HepG2 (cell line): ENCODE data around the gene SMPD1. TPM values are rescaled to one million over a fixed set of nuclear protein-coding genes. Genes with fewer than 3 reads are reported as not detected.
A peak's percentile ranks its signal among the peaks of the same experiment; 100 is the strongest.

Experiments used
- BCL6 ChIP-seq: IDR thresholded peaks from 2 replicates; pipeline ENCODE4 v1.6.1; 2016; ENCODE audit warnings: missing genetic modification reagents, missing compliant biosample characterization
- JUNB ChIP-seq: sonication (generic); formaldehyde crosslinking; IDR thresholded peaks from 2 replicates; pipeline ENCODE4 v1.8.0; 2022; ENCODE audit warnings: missing genetic modification reagents, mild to moderate bottlenecking, borderline replicate concordance
- KDM5A ChIP-seq: fragments of 200-600 bp; sonication (generic); IDR thresholded peaks from 2 replicates; pipeline ENCODE4 v1.7.0; 2018; ENCODE audit warnings: antibody characterized with exemption, mild to moderate bottlenecking, low read length, borderline replicate concordance
- KLF13 ChIP-seq: sonication (generic); formaldehyde crosslinking; IDR thresholded peaks from 2 replicates; pipeline ENCODE4 v1.4.0; 2020; ENCODE audit warnings: mild to moderate bottlenecking, missing genetic modification reagents
- SMARCC2 ChIP-seq: fragments of 450-650 bp; IDR thresholded peaks from 2 replicates; pipeline ENCODE4 v1.6.1; 2017; ENCODE audit warnings: antibody characterized with exemption, mild to moderate bottlenecking
- TCF12 ChIP-seq, 2 experiments: fragments of 450-650 bp in 1 of 2; sonication (generic) in 1 of 2; formaldehyde crosslinking in 1 of 2; IDR thresholded peaks; 2 replicates each; pipeline versions ENCODE4 v1.6.1 to v1.8.0; 2017 to 2022; ENCODE audit warnings: antibody characterized with exemption in 1 of 2, mild to moderate bottlenecking in 1 of 2, missing genetic modification reagents in 1 of 2, moderate library complexity in 1 of 2
- ZNF274 ChIP-seq: sonication (generic); formaldehyde crosslinking; IDR thresholded peaks from 2 replicates; pipeline ENCODE4 v1.5.1; 2020; ENCODE audit warnings: mild to moderate bottlenecking, missing genetic modification reagents
- ZNF737 ChIP-seq: sonication (generic); formaldehyde crosslinking; IDR thresholded peaks from 2 replicates; pipeline ENCODE4 v1.5.0; 2020; ENCODE audit warnings: missing genetic modification reagents, mild to moderate bottlenecking, borderline replicate concordance
- polyA plus RNA-seq, 8 experiments: library from polyadenylated mRNA; depleted of rRNA in 3 of 8; stranded (reverse) in 7 of 8; unstranded in 1 of 8; fragments of >200 nt; fragmentation: Illumina TruSeq in 4 of 8; extraction: Trizol in 4 of 8; gene quantifications; 2 replicates each; pipeline versions ENCODE4 v1.2.1 to v1.2.3, GENCODE V29; 2011 to 2016; ENCODE audit warnings: low read depth in 4 of 8, missing spikeins in 1 of 8, mixed read lengths in 1 of 8; ENCODE audit not compliant: insufficient read depth in 1 of 8
- total RNA-seq, 5 experiments: library from RNA; depleted of rRNA; stranded (reverse); fragments of >200 nt; fragmentation: Illumina TruSeq; extraction: Trizol; gene quantifications; 2 replicates each; pipeline ENCODE4 v1.2.3, GENCODE V29; 2016; ENCODE audit warnings: low read depth in 1 of 5
- TF ChIP-seq, protein P1 (sequence below): sonication (generic); formaldehyde crosslinking; IDR thresholded peaks from 2 replicates; pipeline ENCODE4 v1.4.0; 2020; ENCODE audit warnings: mild to moderate bottlenecking, missing genetic modification reagents
- TF ChIP-seq, protein P2 (sequence below): sonication (generic); formaldehyde crosslinking; IDR thresholded peaks from 2 replicates; pipeline ENCODE4 v1.5.1; 2020; ENCODE audit warnings: missing genetic modification reagents, mild to moderate bottlenecking, borderline replicate concordance
- TF ChIP-seq, protein P3 (sequence below): IDR thresholded peaks from 2 replicates; pipeline ENCODE4 v1.6.1; 2016; ENCODE audit warnings: missing genetic modification reagents, missing compliant biosample characterization

The SMPD1 gene
- total and polyA plus RNA-seq, 2 of the 13 experiments (the other 11 are each of a cell fraction or from before 2014, with no cell fraction given): 6.3 to 8.4 TPM

DNA sequence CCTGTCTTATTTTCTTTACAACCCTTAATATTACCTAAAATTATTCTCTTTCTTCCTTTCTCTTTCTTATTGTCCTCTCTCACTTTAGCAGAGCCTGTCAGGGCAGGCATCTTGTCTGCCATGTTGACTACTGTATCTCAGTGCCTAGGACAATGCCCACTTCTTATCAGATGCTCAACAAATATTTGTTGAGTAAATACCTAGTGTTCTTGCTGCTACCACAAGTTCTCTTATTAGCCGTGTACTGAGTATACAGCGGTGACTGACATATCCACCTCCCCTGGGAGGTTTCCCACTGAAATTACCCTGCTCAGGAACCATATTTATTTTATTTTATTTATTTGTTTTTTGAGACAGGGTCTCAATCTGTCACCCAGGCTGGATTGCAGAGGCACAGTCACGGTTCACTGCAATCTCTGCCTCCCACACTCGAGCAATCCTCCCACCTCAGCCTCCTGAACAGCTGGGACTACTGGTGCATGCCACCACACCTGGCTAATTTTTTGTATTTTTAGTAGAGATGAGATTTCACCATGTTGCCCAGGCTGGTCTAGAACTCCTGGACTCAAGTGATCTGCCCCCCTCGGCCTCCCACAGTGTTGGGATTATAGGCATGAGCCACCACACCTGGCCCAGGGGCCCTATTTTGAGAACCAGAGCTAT lies 43.9 kb downstream of the SMPD1 start (continued):
- no peak for TF ChIP-seq ZNF737 (CRISPR knock-in tag)
- TF ChIP-seq, protein P1, sequence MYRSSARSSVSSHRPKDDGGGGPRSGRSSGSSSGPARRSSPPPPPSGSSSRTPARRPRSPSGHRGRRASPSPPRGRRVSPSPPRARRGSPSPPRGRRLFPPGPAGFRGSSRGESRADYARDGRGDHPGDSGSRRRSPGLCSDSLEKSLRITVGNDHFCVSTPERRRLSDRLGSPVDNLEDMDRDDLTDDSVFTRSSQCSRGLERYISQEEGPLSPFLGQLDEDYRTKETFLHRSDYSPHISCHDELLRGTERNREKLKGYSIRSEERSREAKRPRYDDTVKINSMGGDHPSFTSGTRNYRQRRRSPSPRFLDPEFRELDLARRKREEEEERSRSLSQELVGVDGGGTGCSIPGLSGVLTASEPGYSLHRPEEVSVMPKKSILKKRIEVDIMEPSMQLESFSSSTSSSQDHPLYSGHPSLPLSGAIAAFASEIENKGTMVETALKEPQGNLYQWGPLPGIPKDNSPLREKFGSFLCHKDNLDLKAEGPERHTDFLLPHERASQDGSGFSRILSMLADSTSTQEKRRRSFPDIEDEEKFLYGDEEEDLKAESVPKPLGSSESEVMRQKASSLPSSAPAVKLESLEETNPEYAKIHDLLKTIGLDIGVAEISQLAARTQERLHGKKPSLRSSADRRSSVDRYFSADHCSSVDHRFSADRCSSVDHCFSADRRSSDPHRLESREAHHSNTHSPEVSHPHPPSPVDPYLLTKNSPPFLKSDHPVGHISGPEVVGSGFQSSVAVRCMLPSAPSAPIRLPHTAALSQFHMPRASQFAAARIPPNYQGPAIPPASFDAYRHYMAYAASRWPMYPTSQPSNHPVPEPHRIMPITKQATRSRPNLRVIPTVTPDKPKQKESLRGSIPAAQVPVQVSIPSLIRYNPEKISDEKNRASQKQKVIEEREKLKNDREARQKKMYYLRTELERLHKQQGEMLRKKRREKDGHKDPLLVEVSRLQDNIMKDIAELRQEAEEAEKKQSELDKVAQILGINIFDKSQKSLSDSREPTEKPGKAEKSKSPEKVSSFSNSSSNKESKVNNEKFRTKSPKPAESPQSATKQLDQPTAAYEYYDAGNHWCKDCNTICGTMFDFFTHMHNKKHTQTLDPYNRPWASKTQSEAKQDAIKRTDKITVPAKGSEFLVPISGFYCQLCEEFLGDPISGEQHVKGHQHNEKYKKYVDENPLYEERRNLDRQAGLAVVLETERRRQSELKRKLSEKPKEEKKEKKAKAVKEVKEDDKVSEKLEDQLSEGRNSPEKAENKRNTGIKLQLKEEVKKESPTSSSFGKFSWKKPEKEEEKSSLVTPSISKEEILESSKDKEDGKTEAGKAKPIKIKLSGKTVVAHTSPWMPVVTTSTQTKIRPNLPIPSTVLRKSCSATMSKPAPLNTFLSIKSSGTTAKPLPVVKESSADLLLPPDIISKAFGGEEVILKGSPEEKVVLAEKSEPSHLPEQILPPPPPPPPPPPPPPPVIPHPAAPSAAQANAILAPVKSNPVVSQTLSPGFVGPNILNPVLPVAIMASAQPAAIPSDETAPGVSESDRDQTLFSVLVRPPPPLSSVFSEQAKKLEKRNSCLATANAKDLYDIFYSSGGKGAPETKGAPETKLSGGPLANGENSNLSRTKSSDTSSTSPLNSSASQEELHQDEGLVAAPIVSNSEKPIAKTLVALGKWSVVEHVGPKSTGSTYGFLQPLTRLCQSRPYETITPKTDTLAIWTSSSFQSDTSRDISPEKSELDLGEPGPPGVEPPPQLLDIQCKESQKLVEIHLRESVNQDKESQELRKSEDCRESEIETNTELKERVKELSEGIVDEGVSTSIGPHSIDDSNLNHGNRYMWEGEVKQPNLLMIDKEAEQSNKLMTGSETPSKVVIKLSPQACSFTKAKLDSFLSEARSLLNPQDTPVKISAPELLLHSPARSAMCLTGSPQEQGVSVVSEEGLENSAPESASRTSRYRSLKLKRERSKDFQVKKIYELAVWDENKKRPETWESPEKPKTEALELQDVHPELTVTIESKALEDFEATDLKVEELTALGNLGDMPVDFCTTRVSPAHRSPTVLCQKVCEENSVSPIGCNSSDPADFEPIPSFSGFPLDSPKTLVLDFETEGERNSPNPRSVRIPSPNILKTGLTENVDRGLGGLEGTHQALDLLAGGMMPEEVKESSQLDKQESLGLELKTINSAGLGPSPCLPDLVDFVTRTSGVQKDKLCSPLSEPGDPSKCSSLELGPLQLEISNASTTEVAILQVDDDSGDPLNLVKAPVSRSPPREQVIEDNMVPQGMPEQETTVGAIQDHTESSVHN (CRISPR knock-in tag): no peak
- TF ChIP-seq KDM5A: no peak
- TF ChIP-seq JUNB: no peak
- TF ChIP-seq KLF13 (CRISPR knock-in tag): no peak
- TF ChIP-seq ZNF274 (CRISPR knock-in tag): no peak
- TF ChIP-seq SMARCC2: no peak
- TF ChIP-seq, protein P2, sequence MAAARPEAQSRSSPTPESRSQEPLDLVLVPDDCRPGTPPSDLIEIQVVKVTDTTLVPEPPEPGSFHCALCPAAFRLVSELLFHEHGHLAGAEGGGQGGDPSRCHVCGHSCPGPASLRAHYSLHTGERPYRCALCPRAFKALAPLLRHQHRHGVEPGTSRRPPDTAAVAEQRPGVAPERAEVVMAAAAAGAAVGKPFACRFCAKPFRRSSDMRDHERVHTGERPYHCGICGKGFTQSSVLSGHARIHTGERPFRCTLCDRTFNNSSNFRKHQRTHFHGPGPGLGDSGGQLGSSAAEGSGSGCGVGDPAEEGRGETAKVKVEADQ (CRISPR knock-in tag): no peak
- 0 out of 2 replicates have a peak, but pooled peaks have one; percentile 12 for TF ChIP-seq BCL6 (CRISPR knock-in tag)
- TF ChIP-seq, protein P3, sequence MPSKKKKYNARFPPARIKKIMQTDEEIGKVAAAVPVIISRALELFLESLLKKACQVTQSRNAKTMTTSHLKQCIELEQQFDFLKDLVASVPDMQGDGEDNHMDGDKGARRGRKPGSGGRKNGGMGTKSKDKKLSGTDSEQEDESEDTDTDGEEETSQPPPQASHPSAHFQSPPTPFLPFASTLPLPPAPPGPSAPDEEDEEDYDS (CRISPR knock-in tag): no peak
- TF ChIP-seq TCF12 (IDR thresholded peaks at IDR 0.05): no peak
- TF ChIP-seq TCF12 (CRISPR knock-in tag; IDR thresholded peaks at IDR 0.05): no peak
